Measurements from ENCODE around the gene MCTS1.

DNA sequence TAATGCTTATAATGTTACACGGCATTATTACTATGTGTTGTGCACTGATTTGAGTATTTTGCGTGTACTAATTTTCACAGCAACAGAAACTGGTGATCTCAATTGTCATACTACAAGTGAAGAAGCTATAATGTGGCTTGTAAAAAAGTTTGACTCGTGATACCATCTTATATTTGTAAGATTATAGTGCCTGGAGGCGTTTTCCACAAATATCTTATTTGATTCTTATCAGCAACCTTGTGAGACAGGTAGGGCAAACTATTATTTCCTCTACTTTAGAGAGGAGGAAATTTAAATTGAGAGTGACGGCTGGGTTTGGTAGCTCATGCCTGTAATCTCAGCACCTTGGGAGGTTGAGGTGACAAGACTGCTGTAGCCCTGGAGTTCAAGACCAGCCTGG, 47.6 kb upstream of the MCTS1 start:
- TF ChIP-seq, protein P1, sequence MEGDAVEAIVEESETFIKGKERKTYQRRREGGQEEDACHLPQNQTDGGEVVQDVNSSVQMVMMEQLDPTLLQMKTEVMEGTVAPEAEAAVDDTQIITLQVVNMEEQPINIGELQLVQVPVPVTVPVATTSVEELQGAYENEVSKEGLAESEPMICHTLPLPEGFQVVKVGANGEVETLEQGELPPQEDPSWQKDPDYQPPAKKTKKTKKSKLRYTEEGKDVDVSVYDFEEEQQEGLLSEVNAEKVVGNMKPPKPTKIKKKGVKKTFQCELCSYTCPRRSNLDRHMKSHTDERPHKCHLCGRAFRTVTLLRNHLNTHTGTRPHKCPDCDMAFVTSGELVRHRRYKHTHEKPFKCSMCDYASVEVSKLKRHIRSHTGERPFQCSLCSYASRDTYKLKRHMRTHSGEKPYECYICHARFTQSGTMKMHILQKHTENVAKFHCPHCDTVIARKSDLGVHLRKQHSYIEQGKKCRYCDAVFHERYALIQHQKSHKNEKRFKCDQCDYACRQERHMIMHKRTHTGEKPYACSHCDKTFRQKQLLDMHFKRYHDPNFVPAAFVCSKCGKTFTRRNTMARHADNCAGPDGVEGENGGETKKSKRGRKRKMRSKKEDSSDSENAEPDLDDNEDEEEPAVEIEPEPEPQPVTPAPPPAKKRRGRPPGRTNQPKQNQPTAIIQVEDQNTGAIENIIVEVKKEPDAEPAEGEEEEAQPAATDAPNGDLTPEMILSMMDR (IDR thresholded peaks at IDR 0.05) = no peak
- TF ChIP-seq POLR2A (IDR thresholded peaks at IDR 0.05) = no peak
